NCI-H510A treated with DMSO at 0.1 percent for 48 hours (cell line): ENCODE data around the gene PRSS1.
"Not testable (repeated sequence)": the region's sequence is repeated elsewhere in the genome, so short reads cannot be mapped to it uniquely, and the experiment has no call there.

ENCODE experiments used
- DNase-seq: peaks from one replicate; lab custom pipeline; 2025; lab: John Stamatoyannopoulos, UW

The PRSS1 gene

DNA sequence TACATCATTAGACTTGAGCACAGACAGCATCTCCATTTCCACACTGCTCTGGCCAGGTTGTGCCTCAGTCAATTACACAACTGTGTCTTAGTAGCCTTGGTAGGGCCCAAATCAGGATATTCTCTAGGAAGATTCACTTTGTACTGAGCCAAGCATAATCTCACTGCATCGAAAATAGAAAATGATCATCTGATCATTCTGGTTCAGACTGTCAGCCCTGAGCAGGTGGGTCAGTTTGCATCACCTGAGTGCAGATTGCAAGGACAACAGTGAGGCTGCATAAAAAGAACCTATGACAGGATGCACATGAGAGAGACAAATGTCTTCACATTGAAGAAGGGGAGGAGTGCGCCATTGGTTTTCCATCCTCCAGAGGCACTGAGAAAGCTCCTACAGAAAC, 862 bp upstream of the PRSS1 start:
- not testable (repeated sequence) for DNase-seq

- DNase-seq = no peak
These were observed 1.2 kb downstream of the PRSS1 start for GRCh38 chr7:142750321-142750938.

GRCh38 chr7:142751526-142752175, 2.4 kb downstream of the PRSS1 start:
- DNase-seq = not testable (repeated sequence)

DNA sequence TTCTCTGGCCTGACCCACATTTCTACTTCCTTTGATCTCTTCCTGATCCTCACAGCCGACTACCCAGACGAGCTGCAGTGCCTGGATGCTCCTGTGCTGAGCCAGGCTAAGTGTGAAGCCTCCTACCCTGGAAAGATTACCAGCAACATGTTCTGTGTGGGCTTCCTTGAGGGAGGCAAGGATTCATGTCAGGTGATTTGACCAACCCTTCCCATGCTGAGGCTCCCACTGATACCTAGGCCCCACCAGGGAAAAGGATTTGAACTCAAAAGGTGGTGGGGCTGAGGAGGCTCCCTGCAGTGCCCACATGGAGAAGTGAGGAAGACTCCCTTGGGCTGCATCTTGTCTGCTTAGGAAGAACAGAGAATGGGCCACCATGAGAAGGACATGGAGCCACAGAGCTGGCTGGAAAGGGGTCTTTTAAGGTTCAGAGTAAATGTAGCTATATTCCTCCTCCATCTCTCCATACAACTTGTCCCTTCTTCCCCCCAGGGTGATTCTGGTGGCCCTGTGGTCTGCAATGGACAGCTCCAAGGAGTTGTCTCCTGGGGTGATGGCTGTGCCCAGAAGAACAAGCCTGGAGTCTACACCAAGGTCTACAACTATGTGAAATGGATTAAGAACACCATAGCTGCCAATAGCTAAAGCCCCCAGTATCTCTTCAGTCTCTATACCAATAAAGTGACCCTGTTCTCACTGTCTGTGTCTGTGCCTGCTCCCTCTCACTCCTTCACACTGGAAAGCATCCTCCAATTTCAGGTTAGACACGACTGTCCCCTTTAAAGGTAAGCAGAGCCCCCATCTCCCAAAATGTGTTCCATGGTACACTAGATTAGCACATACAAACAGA, 3.3 kb downstream of the PRSS1 start:
- no peak for DNase-seq

- no peak for DNase-seq
These were observed 4.1 kb downstream of the PRSS1 start for GRCh38 chr7:142753366-142753765.

DNA sequence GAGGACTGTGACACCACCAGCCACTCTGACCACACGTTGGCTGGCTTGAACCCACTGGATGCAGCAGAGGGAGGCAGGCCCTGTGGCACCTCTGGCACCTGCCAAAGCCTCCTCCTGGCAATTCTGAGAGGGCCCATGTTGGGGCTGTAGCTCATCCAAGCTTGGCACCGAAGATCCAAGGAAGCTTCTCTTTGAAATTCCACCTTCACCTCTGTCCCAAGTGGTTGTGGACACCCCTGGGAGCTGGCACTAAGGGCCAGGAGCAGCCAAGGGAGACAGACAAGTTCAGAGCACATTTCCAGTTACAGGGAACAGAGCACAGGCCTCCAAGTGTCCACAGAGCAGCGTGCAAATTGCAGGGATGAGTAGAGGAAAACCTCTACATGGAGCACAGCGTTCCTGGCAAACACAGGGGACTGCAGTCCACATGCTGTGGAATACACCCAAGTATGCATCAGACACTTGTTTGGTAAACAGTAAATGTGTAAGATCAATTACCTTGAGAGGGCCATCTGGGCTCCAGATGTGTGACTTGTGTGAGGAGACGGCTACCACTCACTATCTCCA, 4.7 kb downstream of the PRSS1 start:
- DNase-seq = not testable (repeated sequence)

- DNase-seq = no peak
These were observed 5.7 kb downstream of the PRSS1 start for GRCh38 chr7:142754681-142755575.

DNA sequence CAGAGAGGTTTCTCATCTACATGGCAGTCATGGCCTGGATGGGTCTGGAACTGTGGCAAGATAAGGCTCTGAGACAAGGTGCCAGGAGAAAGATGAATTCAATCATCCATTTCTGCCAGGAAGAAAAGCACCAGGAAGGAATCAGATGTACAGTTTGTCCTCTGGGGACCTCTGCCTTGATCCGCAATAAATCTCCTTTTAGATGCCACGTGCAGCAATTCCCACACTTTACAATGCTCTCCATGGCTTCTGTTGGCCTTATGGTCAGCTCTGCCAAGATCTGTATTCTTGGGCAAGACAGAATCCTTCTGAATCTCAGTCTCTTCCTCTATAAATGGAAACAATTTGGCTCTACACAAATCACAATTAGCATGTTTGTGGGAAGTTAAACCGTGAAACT, 9.0 kb downstream of the PRSS1 start:
- DNase-seq = not testable (repeated sequence)

DNA sequence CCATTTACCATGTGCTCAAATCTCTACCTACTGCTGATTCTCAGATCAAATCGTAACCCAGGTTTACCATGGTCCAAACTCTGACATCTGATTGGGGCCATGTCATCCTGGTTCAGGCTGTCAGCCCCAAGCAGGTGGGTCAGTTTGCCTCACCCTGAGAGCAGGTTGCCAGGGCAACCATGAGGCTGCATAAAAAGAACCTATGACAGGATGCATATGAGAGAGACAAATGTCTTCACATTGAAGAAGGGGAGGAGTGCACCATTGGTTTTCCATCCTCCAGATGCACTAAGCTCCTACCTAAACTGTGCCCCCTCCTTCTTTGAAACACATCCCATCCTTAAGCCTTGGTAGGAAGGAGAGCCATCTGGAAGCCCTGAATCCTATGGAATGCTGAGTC, 10.2 kb downstream of the PRSS1 start:
- DNase-seq = no peak

DNA sequence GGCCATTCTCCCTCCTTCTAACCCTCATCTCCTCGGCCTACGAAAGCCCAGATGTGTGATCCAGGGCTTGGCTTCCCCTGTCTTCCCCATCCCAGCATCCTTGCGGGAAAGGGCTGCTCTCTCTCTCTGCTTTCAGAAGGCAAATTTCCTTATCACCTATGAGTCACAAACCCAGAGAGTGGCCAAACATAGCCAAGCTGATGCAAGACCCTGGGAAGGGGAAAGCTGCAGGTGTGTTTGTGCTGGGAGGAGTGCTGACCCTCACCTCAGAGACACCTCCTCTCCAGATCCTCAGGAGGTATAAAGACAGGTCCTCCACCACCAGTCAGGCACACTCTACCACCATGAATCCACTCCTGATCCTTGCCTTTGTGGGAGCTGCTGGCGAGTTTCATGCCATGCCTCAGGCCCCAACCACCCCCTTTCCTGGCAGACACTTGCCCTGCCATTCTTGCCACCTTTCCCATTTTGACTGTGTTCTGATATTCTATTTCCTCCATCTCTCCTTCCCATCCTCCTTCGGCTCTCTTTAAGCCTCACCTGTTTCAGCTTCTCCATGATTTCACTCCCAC, 10.9 kb downstream of the PRSS1 start:
- DNase-seq = no peak

GRCh38 chr7:142761606-142762005, 12.3 kb downstream of the PRSS1 start:
- DNase-seq = not testable (repeated sequence)

DNA sequence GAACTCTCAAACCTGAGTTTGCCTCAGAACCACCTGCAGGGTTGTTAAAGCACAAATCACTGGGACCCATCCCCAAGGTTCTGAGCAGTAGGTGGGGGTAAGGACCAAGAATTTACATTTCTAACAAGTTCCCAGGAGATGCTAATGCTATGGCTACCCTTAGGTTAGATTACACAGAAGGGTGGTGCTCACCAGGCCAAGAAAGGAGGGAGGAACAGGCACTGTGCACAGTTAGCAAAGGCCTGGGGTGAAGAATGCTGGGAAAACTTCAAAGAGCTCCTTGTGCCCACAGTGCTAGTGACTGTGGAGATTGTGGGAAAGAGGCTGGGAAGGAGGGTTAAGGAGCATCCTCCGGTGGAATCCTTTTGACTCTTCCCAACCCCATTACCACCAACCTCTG, 12.8 kb downstream of the PRSS1 start:
- no peak for DNase-seq

- DNase-seq = no peak
These were observed 18.2 kb downstream of the PRSS1 start for GRCh38 chr7:142767451-142767850.

DNA sequence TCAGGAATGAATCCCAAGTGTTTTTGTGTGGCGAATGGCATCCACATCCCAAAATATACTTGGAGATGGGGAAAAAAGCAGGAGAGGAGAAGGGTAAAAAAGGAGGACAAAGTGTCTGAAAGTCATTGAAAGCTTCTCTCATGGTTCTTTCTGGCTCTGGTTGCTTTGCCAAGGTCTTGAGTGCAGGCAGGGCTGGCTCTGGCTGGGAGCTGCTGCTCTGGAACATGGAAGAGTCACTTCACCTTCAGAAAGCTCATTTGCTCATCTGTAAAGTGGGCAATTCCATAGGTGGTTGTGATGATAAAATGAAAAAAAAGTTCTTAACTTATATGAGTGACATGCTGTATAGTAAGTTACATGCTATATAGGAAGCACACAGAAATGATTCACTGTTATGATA, 18.6 kb downstream of the PRSS1 start:
- DNase-seq = no peak

GRCh38 chr7:142768885-142769284, 19.6 kb downstream of the PRSS1 start:
- DNase-seq = not testable (repeated sequence)

DNA sequence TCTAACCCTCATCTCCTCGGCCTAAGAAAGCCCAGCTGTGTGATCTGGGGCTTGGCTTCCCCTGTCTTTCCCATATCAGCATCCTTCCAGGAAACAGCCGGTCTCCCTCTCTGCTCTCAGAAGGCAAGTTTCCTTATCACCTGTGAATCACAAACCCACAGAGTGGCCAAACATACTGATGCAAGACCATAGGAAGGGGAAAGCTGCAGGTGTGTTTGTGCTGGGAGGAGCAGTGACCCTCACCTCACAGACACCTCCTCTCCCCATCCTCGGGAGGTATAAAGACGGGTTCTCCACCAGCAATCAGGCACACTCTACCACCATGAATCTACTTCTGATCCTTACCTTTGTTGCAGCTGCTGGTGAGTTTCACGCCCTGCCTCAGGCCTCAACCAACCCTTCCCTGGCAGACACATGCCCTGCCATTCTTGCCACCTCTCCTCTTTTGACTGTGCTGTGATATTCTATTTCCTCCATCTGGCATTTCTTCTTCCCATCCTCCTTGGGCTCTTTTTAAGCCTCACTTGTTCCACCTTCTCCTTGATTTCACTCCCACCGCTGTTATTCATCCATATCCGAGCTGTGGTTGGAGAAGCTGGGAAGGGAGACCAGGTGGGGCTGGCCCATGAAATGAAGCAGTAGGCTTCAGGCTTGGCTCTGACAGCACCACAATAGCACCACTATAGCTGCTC, 21.5 kb downstream of the PRSS1 start, which contains the start of gene PRSS2:
Gene PRSS2, plus strand, starts transcription at position 310 of the 692 bp plus-strand sequence. Its CDS starts 13 bp downstream, at position 323.
- DNase-seq = no peak

DNA sequence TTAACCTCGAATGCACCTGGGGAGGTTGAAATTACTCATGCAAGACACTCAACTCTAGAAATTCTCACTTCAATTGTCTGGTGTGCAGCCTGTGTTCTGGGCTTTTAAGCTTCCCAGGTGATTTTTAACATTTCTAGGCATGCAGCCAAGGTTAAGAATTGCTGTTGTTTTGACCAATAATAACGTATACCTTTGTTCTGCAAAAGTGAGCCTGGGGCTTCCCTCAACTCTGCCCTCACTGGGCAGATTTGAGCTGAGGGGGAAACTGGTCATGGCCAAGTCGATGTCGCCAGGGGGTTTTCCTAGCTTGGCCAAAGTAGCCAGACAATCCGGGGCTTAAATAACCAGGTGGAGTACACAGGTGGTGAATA, 22.1 kb downstream of the PRSS1 start:
- DNase-seq = no peak

DNA sequence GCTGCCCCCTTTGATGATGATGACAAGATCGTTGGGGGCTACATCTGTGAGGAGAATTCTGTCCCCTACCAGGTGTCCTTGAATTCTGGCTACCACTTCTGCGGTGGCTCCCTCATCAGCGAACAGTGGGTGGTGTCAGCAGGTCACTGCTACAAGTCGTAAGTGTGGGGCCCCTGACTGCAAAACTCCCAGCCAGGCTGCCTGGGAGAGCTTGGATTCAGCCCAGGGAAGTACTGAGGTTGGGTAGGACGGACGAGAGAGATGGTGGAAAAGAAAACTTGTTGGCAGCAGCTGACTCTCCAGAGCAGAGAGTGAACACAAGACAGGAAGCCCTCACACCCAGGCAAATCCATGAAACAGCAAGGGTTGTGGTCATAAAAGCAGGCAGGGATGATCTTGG, 22.8 kb downstream of the PRSS1 start:
- DNase-seq = no peak

- no peak for DNase-seq
These were observed 23.4 kb downstream of the PRSS1 start for GRCh38 chr7:142772673-142773072.

GRCh38 chr7:142773230-142773629, 24.0 kb downstream of the PRSS1 start:
- DNase-seq = no peak
